ENCODE results near the gene TMEM236.

DNA sequence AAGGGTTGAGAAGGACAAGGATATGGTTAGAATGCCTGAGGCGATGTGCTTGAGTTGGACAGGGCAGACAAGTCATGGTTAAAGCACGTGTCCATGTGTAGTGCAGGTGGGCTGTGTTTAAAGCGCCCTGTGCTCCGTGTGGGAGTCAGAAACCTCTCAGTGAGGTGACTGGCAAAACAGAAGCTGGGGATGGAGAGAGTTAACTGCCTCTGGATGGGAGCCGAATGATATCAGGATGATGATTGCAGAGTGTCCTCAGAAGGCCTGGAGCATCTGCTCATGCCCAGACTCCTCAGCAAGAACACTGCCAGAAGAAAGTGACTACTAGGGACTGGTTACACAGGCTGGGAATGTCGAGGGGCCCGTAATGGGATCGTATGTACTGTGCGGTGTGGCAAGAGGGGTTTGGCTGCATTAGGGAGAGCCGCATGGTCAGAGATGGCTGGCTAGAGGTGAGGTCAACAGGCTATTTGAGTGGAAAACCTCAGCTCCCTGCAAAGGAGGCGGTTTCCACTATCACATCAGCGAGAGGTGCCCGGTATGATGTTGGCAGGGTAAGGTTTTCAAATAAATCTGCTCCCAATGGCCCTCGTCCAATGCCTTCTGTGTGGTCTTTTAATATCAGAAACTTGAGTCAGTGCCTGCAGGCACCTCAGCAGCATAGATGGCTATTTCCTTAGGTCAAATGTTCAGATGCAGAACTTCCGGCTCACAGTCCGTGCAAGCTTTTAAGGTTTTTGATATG lies 31.1 kb downstream of the TMEM236 start:
- TF ChIP-seq, protein P1, sequence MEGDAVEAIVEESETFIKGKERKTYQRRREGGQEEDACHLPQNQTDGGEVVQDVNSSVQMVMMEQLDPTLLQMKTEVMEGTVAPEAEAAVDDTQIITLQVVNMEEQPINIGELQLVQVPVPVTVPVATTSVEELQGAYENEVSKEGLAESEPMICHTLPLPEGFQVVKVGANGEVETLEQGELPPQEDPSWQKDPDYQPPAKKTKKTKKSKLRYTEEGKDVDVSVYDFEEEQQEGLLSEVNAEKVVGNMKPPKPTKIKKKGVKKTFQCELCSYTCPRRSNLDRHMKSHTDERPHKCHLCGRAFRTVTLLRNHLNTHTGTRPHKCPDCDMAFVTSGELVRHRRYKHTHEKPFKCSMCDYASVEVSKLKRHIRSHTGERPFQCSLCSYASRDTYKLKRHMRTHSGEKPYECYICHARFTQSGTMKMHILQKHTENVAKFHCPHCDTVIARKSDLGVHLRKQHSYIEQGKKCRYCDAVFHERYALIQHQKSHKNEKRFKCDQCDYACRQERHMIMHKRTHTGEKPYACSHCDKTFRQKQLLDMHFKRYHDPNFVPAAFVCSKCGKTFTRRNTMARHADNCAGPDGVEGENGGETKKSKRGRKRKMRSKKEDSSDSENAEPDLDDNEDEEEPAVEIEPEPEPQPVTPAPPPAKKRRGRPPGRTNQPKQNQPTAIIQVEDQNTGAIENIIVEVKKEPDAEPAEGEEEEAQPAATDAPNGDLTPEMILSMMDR (IDR thresholded peaks at IDR 0.05; ENCODE audit: low read depth, low read length): no peak
- no peak for TF ChIP-seq EZH2phosphoT487 (IDR thresholded peaks at IDR 0.05; ENCODE audit: low read depth)
